C4-2B (cell line): ENCODE measurements around the gene CHD2.

Experiments used
- H3K27ac ChIP-seq: fragments of 450-650 bp; 2 replicates; pipeline ENCODE4 v1.5.1; 2017
- ZFX ChIP-seq: fragments of 450-650 bp; IDR thresholded peaks from 2 replicates; pipeline ENCODE4 v1.6.1; 2017
- TF ChIP-seq, protein P1 (sequence below): fragments of 450-650 bp; conservative IDR thresholded peaks from 2 replicates; pipeline ENCODE4 v1.5.1; 2017; ENCODE audit warnings: mild to moderate bottlenecking

The CHD2 gene

DNA sequence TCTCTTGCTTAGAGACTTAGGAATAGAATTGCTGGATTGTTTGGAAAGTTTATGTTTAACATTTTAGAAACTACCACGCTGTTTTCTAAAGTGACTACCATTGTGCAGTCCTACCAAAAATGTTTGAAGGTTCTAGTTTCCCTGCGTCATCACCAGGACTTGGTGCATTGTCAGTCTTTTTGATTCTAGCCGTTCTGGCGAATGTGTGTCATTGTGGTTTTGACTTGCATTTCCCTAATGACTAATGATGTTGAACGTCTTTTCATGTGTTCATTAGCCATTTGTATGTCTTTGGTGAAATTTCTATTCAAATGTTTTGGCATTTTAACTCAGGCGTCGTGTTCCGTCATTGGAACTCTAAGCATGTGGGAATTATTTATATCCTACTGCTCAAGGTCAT, 58.0 kb downstream of the CHD2 start:
- H3K27ac ChIP-seq = no peak overlapping the region
- TF ChIP-seq, protein P1, sequence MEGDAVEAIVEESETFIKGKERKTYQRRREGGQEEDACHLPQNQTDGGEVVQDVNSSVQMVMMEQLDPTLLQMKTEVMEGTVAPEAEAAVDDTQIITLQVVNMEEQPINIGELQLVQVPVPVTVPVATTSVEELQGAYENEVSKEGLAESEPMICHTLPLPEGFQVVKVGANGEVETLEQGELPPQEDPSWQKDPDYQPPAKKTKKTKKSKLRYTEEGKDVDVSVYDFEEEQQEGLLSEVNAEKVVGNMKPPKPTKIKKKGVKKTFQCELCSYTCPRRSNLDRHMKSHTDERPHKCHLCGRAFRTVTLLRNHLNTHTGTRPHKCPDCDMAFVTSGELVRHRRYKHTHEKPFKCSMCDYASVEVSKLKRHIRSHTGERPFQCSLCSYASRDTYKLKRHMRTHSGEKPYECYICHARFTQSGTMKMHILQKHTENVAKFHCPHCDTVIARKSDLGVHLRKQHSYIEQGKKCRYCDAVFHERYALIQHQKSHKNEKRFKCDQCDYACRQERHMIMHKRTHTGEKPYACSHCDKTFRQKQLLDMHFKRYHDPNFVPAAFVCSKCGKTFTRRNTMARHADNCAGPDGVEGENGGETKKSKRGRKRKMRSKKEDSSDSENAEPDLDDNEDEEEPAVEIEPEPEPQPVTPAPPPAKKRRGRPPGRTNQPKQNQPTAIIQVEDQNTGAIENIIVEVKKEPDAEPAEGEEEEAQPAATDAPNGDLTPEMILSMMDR = no peak
- TF ChIP-seq ZFX = no peak

DNA sequence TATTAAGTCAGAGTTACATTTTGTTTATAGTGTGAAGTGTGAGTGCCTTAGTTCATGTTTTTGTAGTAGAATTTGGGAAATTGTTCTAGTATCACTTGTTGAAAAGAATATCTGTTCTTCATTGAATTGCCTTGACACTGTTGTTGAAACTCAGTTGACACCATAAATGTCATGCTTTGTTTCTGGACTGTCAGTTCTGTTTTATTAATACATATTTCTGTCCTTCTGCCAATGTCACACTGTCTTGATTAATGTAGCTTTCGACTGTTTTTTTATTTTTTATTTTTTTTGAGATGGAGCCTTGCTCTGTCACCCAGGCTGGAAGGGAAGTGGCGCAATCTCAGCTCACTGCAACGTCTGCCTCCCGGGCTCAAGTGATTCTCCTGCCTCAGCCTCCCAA, 59.1 kb downstream of the CHD2 start:
- no peak overlapping the region for H3K27ac ChIP-seq

DNA sequence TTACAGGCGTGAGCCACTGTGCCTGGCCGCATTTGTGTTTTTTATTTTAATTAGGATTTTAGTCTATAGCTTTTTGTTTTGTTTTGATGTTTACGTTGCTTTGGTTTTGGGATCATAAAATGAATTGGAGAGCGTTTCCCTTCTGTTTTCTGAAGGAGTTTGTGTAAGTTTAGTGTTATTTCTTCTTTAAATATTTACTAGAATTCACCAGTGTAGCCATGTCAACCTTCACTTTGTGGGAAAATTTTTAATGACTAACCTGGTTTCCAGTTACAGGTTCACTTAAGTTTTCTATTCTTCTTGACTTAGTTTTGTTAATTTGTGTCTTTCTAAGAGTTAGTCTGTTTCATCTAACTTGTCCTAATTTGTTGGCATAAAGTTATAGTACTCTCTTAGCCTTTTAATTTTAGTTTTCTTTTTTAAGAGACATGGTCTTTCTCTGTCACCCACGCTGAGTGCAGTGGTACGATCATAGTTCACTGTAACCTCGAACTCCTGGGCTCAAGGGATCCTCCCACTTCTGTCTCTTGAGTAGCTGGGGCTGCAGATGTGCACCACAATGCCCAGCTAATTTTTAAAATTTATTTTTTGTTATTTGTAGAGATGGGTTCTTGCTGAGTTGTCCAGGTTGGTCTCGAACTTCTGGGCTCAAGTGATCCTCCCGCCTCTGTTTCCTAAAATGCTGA, 61.0 kb downstream of the CHD2 start:
- TF ChIP-seq, protein P1 = no peak
- H3K27ac ChIP-seq = no peak overlapping the region

More for the DNA sequence above, 59.1 kb downstream of the CHD2 start:
- TF ChIP-seq, protein P1 = no peak
- no peak for TF ChIP-seq ZFX

DNA sequence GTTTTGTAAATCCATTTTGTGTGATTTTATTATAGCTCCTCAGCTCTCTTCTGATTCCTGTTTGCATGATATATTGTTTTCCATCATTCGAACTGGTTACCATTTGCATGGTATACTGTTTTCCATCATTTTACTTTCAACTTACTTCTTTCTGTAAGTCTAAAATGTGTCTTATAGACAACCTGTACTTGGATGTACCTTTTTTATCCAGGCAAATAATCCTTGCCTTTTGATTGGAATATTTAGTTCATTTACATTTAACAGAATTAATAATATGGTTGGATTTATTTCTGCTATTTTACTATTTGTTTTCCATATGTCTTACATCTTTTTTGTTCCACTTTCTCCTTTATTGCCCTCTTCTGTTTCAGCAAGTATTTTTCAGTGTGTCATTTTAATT, 62.8 kb downstream of the CHD2 start:
- H3K27ac ChIP-seq = no peak overlapping the region
- TF ChIP-seq, protein P1 = no peak
- TF ChIP-seq ZFX = no peak

DNA sequence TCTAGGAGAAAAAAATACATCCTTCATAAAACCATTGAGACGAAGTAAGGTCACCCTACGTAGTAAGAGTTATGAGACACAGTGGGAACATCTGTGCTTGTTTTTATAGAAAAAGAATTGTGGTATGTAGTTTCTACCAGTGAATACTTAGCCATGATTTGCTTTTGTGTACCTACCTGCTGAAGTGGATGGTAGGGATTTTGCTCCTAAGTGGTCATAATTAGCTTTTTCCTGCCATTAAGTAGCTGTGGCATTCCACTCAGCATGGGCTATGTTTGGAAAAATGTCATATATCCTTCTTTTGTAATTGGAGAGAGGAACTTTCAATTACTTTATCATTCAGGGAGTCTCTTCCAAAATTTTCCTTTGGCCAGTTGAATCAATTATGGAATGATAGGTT, 63.7 kb downstream of the CHD2 start:
- no peak for TF ChIP-seq ZFX
- TF ChIP-seq, protein P1 = no peak
- H3K27ac ChIP-seq = no peak overlapping the region

DNA sequence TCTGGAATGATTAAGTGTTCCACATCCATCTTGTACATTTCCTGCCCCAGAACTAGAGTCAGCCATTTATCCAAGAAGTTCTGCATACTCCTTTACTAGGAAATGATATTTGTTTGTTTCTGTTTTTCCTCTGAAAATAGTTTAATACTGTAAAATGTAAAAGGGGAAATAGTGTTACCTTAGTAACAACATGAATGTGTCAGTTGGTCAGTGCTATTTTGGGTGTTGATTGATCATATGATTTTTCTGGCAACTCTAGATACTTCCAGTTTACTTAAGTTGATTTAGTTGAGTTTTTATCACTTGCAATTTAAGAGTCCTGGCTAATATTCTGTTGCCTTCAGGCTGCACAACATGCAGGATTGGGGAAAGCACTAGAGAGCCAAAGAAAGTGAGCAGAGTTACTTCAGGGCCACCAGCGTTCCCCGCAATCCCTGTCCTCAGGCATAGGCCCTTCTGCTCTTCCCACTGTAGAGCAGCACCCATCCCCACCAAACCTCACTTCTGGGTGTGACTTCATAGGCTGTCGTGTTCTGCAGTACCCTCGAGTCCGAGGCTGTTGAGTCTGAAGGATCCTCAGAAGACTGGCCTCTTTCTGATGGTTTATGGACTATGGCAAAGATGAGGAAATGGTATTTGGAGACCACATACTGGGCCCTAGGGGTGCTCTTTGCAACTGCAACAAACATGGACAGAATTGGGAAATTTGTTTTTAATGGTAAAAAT, 69.0 kb downstream of the CHD2 start:
- TF ChIP-seq ZFX = no peak
- H3K27ac ChIP-seq = no peak overlapping the region

DNA sequence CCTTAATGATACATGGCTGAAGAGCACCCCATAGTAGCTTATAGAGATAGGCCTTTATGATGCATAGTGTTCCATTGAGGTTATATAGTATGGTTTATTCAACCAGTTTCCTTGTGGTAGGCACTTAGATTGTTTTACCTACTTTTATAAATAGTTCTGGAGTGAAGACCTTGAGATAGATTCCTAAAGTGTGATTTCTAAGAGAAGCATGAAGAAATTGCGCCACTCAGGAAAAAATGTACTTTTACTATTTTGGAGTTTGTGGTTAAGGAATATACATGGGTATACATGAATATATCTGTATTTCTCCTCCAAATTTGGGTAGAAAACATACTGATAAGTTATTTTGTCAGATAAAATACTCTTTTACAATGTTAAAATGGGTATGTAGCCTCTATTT, 70.5 kb downstream of the CHD2 start:
- TF ChIP-seq ZFX = no peak
- TF ChIP-seq, protein P1 = no peak
- H3K27ac ChIP-seq = no peak overlapping the region

DNA sequence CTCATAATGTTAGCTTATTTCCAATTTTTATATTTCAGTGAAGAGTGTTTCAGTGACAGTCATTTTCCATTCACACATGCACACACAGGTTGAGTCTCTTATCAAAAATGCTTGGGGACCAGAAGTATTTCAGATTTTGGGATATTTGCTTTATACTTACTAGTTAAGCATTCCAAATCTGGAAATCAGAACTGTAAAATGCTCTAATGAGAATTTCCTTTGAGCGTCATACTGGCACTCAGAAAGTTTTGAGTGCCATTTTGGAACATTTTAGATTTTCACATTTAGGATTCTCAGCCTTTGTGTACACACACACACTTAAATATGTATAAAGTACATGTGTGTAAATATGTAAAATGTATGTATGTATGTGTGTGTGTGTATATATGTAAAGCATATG, 71.0 kb downstream of the CHD2 start:
- H3K27ac ChIP-seq = no peak overlapping the region
- TF ChIP-seq, protein P1 = no peak
- no peak for TF ChIP-seq ZFX
